Endothelial cell of umbilical vein (primary cell): ENCODE results near the gene CHRNA3. TPM values are rescaled to one million over a fixed set of nuclear protein-coding genes. Genes with fewer than 3 reads are reported as not detected.

Source experiments
- BruUV-seq: library from RNA; stranded (reverse); fragments of 400-500 nt; replicated peaks from 2 replicates; lab custom pipeline; 2021; lab: Mats Ljungman, UMichigan
- CTCF ChIA-PET: fragments of 300-600, 350-600 bp; sonication (Branson Sonifier 250); formaldehyde crosslinking; loops from one replicate; lab custom pipeline; 2021; ENCODE audit warnings: antibody characterized with exemption, inconsistent platforms; lab: Charles Lee
- POLR2A ChIA-PET: fragments of 300-600, 350-600 bp; sonication (Branson Sonifier 250); formaldehyde crosslinking; loops from one replicate; lab custom pipeline; 2021; ENCODE audit warnings: antibody characterized with exemption, inconsistent platforms; lab: Charles Lee
- DNase-seq: peaks from one replicate; pipeline ENCODE4 v3.0.0-alpha.2; 2011; ENCODE audit warnings: low read depth, low spot score
- FAIRE-seq: peaks from 2 replicates; lab custom pipeline; 2011; peaks lifted over from hg19 to GRCh38; lab: Jason Lieb, UNC
- H2AFZ ChIP-seq: 2 replicates; pipeline ENCODE4 v1.6.0; 2012; ENCODE audit warnings: low read depth, low read length, control low read depth, inconsistent platforms
- H3K27ac ChIP-seq: 2 replicates; pipeline ENCODE4 v1.5.1; 2011; ENCODE audit warnings: low read depth, mild to moderate bottlenecking, control low read depth, low read length, moderate library complexity; ENCODE audit not compliant: insufficient read depth
- H3K27me3 ChIP-seq, 2 experiments: 2 replicates each; pipeline versions ENCODE4 v1.6.0 to v1.6.1; 2011; ENCODE audit warnings: low read length in 2 of 2, mixed read lengths in 1 of 2; ENCODE audit not compliant: control insufficient read depth in 2 of 2, insufficient read depth in 2 of 2
- H3K36me3 ChIP-seq, 2 experiments: 2 replicates in 1 of 2; 3 replicates in 1 of 2; pipeline ENCODE4 v1.5.1; 2011; ENCODE audit warnings: low read length in 2 of 2, mild to moderate bottlenecking in 1 of 2, moderate library complexity in 1 of 2; ENCODE audit not compliant: control insufficient read depth in 2 of 2, insufficient read depth in 2 of 2; ENCODE audit errors: extremely low read depth in 1 of 2
- H3K4me1 ChIP-seq: 3 replicates; pipeline ENCODE4 v1.5.1; 2011; ENCODE audit warnings: mild to moderate bottlenecking, low read length; ENCODE audit not compliant: control insufficient read depth, insufficient read depth; ENCODE audit errors: extremely low read depth
- H3K4me2 ChIP-seq: 2 replicates; pipeline ENCODE4 v1.6.1; 2011; ENCODE audit warnings: low read length, control low read depth, mixed read lengths; ENCODE audit not compliant: insufficient read depth
- H3K4me3 ChIP-seq, 3 experiments: fragments of 200-600 bp in 1 of 3; sonication (generic), shearing (Covaris generic) in 1 of 3; replicated peaks in 1 of 3; 2 replicates each; pipeline ENCODE4 v1.5.1; 2011 to 2016; ENCODE audit warnings: control low read depth in 3 of 3, low read length in 3 of 3, mild to moderate bottlenecking in 2 of 3, inconsistent platforms in 1 of 3, low read depth in 1 of 3, moderate library complexity in 1 of 3; ENCODE audit not compliant: insufficient read depth in 1 of 3
- H3K79me2 ChIP-seq: 2 replicates; pipeline ENCODE4 v1.6.0; 2012; ENCODE audit warnings: low read length, inconsistent platforms; ENCODE audit not compliant: control insufficient read depth, insufficient read depth
- H3K9ac ChIP-seq: replicated peaks from 2 replicates; pipeline ENCODE3; 2011; ENCODE audit warnings: low read length, control low read depth; ENCODE audit not compliant: insufficient read depth; ENCODE audit errors: extremely low read depth
- H3K9me1 ChIP-seq: replicated peaks from 3 replicates; pipeline ENCODE4 v1.6.0; 2011; ENCODE audit warnings: mild to moderate bottlenecking, low read length; ENCODE audit not compliant: control insufficient read depth, insufficient read depth; ENCODE audit errors: extremely low read depth
- H3K9me3 ChIP-seq: replicated peaks from 2 replicates; pipeline ENCODE4 v1.5.1; 2012; ENCODE audit warnings: low read length, inconsistent platforms; ENCODE audit not compliant: control insufficient read depth, insufficient read depth
- H4K20me1 ChIP-seq: replicated peaks from 2 replicates; pipeline ENCODE3; 2011; ENCODE audit warnings: mild to moderate bottlenecking, low read length; ENCODE audit not compliant: control insufficient read depth, insufficient read depth; ENCODE audit errors: extremely low read depth
- EZH2 ChIP-seq: IDR thresholded peaks from 2 replicates; pipeline ENCODE4 v1.6.1; 2012; ENCODE audit warnings: borderline replicate concordance, low read depth, mild to moderate bottlenecking, moderate library complexity, low read length, inconsistent platforms; ENCODE audit not compliant: severe bottlenecking
- FOS ChIP-seq: IDR thresholded peaks from 2 replicates; pipeline ENCODE4 v1.6.1; 2011; ENCODE audit warnings: mild to moderate bottlenecking, low read length, moderate library complexity, borderline replicate concordance; ENCODE audit not compliant: insufficient read depth
- MYC ChIP-seq: IDR thresholded peaks from one replicate; pipeline ENCODE4 v1.6.1; 2011; ENCODE audit warnings: mild to moderate bottlenecking, low read depth, low read length
- POLR2A ChIP-seq: IDR thresholded peaks from 2 replicates; pipeline ENCODE4 v1.6.1; 2012; ENCODE audit warnings: low read depth, mild to moderate bottlenecking, control low read depth, low read length
- POLR2AphosphoS5 ChIP-seq: IDR thresholded peaks from 2 replicates; pipeline ENCODE4 v1.6.1; 2012; ENCODE audit warnings: low read depth, mild to moderate bottlenecking, control low read depth, low read length, moderate library complexity; ENCODE audit not compliant: insufficient read depth
- dilution Hi-C: fragments of 300-500 bp; cut with MboI; formaldehyde crosslinking; loops from one replicate; pipeline ENCODE4 v1.15.0; 2019; ENCODE audit warnings: low sequenced_read_pairs; ENCODE audit not compliant: extremely low pct_ligation_motif_present
- intact Hi-C: fragments of 100-400 bp; cut with micrococcal nuclease; formaldehyde crosslinking; loops from one replicate; pipeline ENCODE4 v1.10.0; 2022
- polyA plus RNA-seq, 4 experiments: library from polyadenylated mRNA; depleted of rRNA in 3 of 4; stranded (reverse) in 3 of 4; unstranded in 1 of 4; fragments of >200 nt; gene quantifications; 2 replicates each; pipeline versions ENCODE4 v1.2.1 to v1.2.3, GENCODE V29; 2011 to 2012; ENCODE audit warnings: missing spikeins in 1 of 4
- total RNA-seq: library from RNA; stranded (reverse); gene quantifications from 2 replicates; pipeline ENCODE4 v1.2.3, GENCODE V29; 2021
- TF ChIP-seq, protein P1 (sequence below), 2 donors: IDR thresholded peaks; 1 replicate in 1 of 2; 2 replicates in 1 of 2; pipeline ENCODE4 v1.5.1; 2011; ENCODE audit warnings: low read length in 2 of 2, mild to moderate bottlenecking in 2 of 2, moderate library complexity in 2 of 2, control low read depth in 1 of 2, inconsistent platforms in 1 of 2, low read depth in 1 of 2; ENCODE audit not compliant: insufficient read depth in 1 of 2; ENCODE audit errors: extremely low read depth in 1 of 2
- TF ChIP-seq, protein P2 (sequence below): IDR thresholded peaks from 2 replicates; pipeline ENCODE4 v1.6.1; 2011; ENCODE audit not compliant: insufficient read depth, insufficient read length

Gene CHRNA3
- total and polyA plus RNA-seq, 2 donors (not counting 3 experiments of a cell fraction or from before 2014, with no cell fraction given) = not detected

DNA sequence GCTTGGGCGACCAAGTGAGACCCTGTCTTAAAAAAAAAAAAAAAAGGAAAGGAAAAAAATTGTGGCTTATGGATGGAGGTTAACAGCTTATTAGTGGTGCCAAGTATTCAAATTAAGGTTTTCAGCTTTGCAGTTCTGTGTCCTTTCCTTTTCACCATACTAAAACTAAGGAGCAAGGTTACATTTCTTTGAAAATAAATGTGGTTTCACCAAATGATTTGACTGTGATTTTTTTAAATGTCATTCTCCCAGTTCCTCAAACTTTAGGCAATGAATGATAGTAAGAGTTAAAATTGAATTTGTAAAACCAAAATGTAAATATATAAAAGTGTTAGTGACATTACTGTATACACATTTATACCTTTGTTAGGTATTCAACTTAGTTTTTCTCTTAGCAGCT is 45.9 kb downstream of the CHRNA3 start:
- Histone ChIP-seq H3K4me3 (no peak overlapping the region), H3K9me3 (no peaks in the 10 kb centered on the region), H3K27ac (no peak overlapping the region), H3K27me3 (no peaks in the 10 kb centered on the region), H3K9ac (no peak overlapping the region), H4K20me1 (no peaks in the 10 kb centered on the region), H3K79me2 (no peaks in the 10 kb centered on the region), H3K9me1 (no peaks in the 10 kb centered on the region), H2AFZ (no peak overlapping the region), H3K4me1 (no peaks in the 10 kb centered on the region), H3K36me3 (no peaks in the 10 kb centered on the region), H3K4me2 (no peak overlapping the region)
- ChIA-PET POLR2A (no interaction called here), CTCF (interaction anchor here (1.4 kb wide), 1 partner anchor 9 kb away, joined by 4 read pairs; the partner anchor contains the start of gene CHRNA5)
- FAIRE-seq = no peak
- no peak for DNase-seq
- dilution Hi-C loops (no loop called here), intact Hi-C loops (no loop called here)
- TF ChIP-seq POLR2AphosphoS5 (no peak), POLR2A (no peak), EZH2 (no peak), FOS (no peak), MYC (no peak)
- TF ChIP-seq, protein P1, sequence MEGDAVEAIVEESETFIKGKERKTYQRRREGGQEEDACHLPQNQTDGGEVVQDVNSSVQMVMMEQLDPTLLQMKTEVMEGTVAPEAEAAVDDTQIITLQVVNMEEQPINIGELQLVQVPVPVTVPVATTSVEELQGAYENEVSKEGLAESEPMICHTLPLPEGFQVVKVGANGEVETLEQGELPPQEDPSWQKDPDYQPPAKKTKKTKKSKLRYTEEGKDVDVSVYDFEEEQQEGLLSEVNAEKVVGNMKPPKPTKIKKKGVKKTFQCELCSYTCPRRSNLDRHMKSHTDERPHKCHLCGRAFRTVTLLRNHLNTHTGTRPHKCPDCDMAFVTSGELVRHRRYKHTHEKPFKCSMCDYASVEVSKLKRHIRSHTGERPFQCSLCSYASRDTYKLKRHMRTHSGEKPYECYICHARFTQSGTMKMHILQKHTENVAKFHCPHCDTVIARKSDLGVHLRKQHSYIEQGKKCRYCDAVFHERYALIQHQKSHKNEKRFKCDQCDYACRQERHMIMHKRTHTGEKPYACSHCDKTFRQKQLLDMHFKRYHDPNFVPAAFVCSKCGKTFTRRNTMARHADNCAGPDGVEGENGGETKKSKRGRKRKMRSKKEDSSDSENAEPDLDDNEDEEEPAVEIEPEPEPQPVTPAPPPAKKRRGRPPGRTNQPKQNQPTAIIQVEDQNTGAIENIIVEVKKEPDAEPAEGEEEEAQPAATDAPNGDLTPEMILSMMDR (IDR thresholded peaks at IDR 0.05; ENCODE audit: extremely low read depth in 1 of 2, insufficient read depth in 1 of 2, low read depth in 1 of 2, low read length in 2 of 2) = no peak
- TF ChIP-seq, protein P2, sequence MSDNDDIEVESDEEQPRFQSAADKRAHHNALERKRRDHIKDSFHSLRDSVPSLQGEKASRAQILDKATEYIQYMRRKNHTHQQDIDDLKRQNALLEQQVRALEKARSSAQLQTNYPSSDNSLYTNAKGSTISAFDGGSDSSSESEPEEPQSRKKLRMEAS = no peak
- BruUV-seq = no TSS peak
